ENCODE measurements around the gene FLVCR2. TPM values are rescaled to one million over a fixed set of nuclear protein-coding genes. Genes with fewer than 3 reads are reported as not detected.

The FLVCR2 gene
- total RNA-seq, 1 donor from 2014 or later = 50.6 TPM

DNA sequence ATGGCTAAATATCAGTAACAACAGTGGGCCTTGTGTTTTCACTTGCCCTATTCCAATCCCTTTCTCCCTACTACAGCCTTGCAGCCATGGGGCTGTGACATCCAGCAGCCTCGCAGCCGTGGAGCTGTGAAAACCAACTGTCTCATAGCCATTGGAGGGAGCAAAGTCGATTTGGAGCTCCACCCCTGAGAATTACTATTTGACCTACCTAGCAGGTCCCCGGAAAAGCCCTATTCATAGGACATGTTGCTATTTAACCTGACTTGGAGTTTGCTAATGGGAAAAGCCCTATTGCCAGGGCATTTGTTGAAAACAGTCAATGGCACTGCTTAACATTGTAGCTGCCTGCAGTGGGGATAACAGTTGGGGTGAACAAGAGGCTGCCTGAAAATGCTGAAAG lies 49.0 kb downstream of the FLVCR2 start:
- Mint-ChIP-seq H3K27ac (ENCODE audit: unreplicated experiment) (no peak overlapping the region), H3K27me3 (ENCODE audit: unreplicated experiment) (no peaks in the 10 kb centered on the region), H3K4me3 (ENCODE audit: unreplicated experiment) (no peak overlapping the region), H3K36me3 (ENCODE audit: low read depth, unreplicated experiment) (peaks cover 28% of the 10 kb centered on the region), H3K4me1 (ENCODE audit: unreplicated experiment) (peaks cover 2% of the 10 kb centered on the region), H3K9me3 (ENCODE audit: unreplicated experiment) (no peaks in the 10 kb centered on the region)
- DNase-seq (ENCODE audit: low spot score) = no peak
- TF ChIP-seq, protein P1, sequence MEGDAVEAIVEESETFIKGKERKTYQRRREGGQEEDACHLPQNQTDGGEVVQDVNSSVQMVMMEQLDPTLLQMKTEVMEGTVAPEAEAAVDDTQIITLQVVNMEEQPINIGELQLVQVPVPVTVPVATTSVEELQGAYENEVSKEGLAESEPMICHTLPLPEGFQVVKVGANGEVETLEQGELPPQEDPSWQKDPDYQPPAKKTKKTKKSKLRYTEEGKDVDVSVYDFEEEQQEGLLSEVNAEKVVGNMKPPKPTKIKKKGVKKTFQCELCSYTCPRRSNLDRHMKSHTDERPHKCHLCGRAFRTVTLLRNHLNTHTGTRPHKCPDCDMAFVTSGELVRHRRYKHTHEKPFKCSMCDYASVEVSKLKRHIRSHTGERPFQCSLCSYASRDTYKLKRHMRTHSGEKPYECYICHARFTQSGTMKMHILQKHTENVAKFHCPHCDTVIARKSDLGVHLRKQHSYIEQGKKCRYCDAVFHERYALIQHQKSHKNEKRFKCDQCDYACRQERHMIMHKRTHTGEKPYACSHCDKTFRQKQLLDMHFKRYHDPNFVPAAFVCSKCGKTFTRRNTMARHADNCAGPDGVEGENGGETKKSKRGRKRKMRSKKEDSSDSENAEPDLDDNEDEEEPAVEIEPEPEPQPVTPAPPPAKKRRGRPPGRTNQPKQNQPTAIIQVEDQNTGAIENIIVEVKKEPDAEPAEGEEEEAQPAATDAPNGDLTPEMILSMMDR (IDR thresholded peaks at IDR 0.05; ENCODE audit: unreplicated experiment) = no peak

DNA sequence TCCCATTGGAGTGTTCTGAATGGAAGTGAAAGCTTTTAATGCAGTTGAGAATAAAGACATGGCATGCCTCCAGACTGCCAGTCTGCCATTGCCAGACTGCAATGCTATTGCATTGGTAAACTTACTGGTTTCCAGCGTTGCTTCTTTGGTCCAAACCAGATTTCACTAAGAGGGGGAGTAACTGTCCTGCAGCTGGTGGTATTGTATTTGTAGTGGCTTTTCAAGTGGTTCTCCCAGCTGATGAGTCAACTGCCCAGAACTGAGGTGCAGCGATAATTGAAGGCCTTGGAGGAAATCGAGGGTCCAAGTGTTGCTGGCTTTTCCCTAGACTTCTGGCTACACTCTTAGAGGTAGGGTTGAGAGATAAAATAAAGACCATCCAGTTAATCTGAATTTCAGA lies 50.4 kb downstream of the FLVCR2 start:
- H3K27me3 Mint-ChIP-seq (ENCODE audit: unreplicated experiment) = no peaks in the 10 kb centered on the region
- no peak overlapping the region for H3K4me3 Mint-ChIP-seq (ENCODE audit: unreplicated experiment)

DNA sequence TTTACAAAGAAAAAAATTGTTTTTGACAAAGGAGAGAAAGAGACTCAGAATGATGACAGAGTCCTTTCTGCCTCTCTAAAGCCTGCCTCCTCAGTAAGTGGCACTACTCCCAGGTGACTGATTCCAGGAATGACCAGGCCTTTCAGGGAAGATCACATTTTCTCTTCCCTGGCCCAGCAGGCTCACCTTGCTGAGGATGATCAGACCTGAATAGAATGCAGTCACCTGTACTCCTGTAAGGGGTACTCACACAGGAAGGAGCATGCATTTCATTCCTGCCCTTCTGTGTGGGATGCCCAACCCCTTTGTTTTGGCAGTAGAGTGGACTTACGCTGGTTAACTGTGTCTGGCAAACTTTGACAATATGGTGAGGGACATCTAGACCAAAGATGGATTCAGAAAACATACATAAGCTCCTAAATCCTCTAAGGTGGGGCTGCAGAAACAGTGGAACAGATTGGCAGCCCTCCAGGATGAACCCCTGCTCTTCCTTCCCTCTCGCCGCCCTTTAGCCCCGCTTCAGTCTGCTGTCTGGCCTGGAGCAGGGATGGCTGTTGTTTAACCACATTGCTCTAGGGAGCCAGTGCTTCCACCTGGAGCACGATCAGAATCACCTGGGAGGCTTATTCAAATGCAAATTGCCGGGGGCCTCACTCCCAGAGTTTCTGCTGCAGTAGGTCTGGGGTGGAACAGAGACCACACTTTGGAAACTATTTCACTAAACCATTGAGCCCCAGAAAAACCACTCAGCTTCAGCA lies 52.5 kb downstream of the FLVCR2 start:
- Mint-ChIP-seq H3K27me3 (ENCODE audit: unreplicated experiment) (peaks cover 1% of the 10 kb centered on the region), H3K9me3 (ENCODE audit: unreplicated experiment) (no peaks in the 10 kb centered on the region), H3K36me3 (ENCODE audit: low read depth, unreplicated experiment) (peaks cover 26% of the 10 kb centered on the region), H3K4me1 (ENCODE audit: unreplicated experiment) (peaks cover 2% of the 10 kb centered on the region), H3K4me3 (ENCODE audit: unreplicated experiment) (no peak overlapping the region), H3K27ac (ENCODE audit: unreplicated experiment) (no peak overlapping the region)
- TF ChIP-seq, protein P1 (IDR thresholded peaks at IDR 0.05; ENCODE audit: unreplicated experiment) = no peak
- DNase-seq (ENCODE audit: low spot score) = no peak

More for the DNA sequence above, 50.4 kb downstream of the FLVCR2 start:
- Mint-ChIP-seq H3K27ac (ENCODE audit: unreplicated experiment) (no peak overlapping the region), H3K9me3 (ENCODE audit: unreplicated experiment) (no peaks in the 10 kb centered on the region), H3K36me3 (ENCODE audit: low read depth, unreplicated experiment) (peaks cover 28% of the 10 kb centered on the region), H3K4me1 (ENCODE audit: unreplicated experiment) (peaks cover 2% of the 10 kb centered on the region)
- DNase-seq (ENCODE audit: low spot score) = no peak
- TF ChIP-seq, protein P1 (IDR thresholded peaks at IDR 0.05; ENCODE audit: unreplicated experiment) = no peak

DNA sequence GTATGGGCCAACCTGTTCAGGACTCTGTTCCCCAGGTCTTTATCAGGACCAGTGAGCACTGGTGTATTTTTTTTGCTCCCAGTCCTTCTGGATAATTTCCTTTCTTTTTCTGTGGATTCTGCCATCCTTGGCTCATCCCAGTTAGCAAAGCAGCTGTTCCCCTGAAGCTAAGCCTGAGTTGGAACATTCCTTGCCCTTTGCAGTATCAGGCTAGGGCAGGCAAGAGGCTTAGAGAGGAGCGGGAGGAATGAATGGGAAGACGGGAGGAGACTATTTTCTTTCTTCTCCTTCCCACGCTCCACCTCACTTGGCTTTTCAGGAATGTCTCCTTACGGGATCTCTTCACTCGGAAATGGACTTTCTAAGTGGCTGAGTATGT lies 53.0 kb downstream of the FLVCR2 start:
- no peak for DNase-seq (ENCODE audit: low spot score)
- TF ChIP-seq, protein P1 (IDR thresholded peaks at IDR 0.05; ENCODE audit: unreplicated experiment) = no peak
- H3K4me1 Mint-ChIP-seq (ENCODE audit: unreplicated experiment) = peaks cover 2% of the 10 kb centered on the region
- H3K9me3 Mint-ChIP-seq (ENCODE audit: unreplicated experiment) = no peaks in the 10 kb centered on the region
- no peak overlapping the region for H3K4me3 Mint-ChIP-seq (ENCODE audit: unreplicated experiment)
- no peak overlapping the region for H3K27ac Mint-ChIP-seq (ENCODE audit: unreplicated experiment)
- H3K36me3 Mint-ChIP-seq (ENCODE audit: low read depth, unreplicated experiment) = peaks cover 27% of the 10 kb centered on the region
- H3K27me3 Mint-ChIP-seq (ENCODE audit: unreplicated experiment) = peaks cover 1% of the 10 kb centered on the region

DNA sequence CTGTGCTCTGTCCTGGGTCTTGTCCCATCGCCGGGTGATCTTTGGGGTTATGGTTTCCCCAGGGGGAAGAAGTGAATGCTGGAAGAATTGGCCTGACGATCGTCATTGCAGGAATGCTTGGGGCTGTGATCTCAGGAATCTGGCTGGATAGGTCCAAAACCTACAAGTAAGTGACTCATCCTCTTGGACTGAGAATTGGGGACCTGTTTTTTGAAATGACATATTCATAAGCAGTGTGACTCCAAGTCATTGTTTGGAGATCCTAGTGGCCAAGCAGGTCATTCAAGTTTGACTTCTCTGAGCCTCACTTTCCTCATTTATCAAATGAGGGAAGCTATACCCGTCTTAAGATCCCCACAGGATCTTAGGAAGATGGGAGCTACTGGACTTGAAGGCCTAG lies 56.4 kb downstream of the FLVCR2 start:
- no peak overlapping the region for H3K27ac Mint-ChIP-seq (ENCODE audit: unreplicated experiment)
- H3K27me3 Mint-ChIP-seq (ENCODE audit: unreplicated experiment) = peaks cover 4% of the 10 kb centered on the region
- peaks cover 2% of the 10 kb centered on the region for H3K4me1 Mint-ChIP-seq (ENCODE audit: unreplicated experiment)
- H3K36me3 Mint-ChIP-seq (ENCODE audit: low read depth, unreplicated experiment) = peaks cover 36% of the 10 kb centered on the region
- H3K4me3 Mint-ChIP-seq (ENCODE audit: unreplicated experiment) = no peak overlapping the region
- TF ChIP-seq, protein P1 (IDR thresholded peaks at IDR 0.05; ENCODE audit: unreplicated experiment) = no peak
- H3K9me3 Mint-ChIP-seq (ENCODE audit: unreplicated experiment) = no peaks in the 10 kb centered on the region
- no peak for DNase-seq (ENCODE audit: low spot score)
